C4-2B (cell line): ENCODE measurements around the gene SLC38A3.

Experiments
- ZFX ChIP-seq: fragments of 450-650 bp; IDR thresholded peaks from 2 replicates; pipeline ENCODE4 v1.6.1; 2017
- TF ChIP-seq, protein P1 (sequence below): fragments of 450-650 bp; conservative IDR thresholded peaks from 2 replicates; pipeline ENCODE4 v1.5.1; 2017; ENCODE audit warnings: mild to moderate bottlenecking

DNA sequence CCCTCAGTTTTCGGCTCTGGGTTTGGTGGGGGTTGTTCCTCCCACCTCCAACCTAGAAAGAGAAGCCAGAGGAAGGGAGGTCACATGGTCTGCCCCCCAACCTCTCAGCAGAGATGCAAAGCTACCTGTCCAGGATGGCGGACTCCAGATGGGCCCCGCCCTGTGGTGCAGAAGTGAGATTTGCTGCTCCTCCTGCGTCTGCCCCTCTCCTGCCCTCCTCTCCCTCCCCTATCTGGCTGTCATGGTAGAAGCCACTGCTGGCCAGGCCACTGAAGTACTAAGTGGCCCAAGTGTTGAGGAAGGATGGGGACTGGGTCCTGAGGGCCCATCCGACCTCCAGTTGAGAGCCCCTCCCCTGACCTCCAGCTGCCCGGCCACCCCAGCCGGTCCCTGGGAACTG, 61.8 kb downstream of the SLC38A3 start:
- TF ChIP-seq, protein P1, sequence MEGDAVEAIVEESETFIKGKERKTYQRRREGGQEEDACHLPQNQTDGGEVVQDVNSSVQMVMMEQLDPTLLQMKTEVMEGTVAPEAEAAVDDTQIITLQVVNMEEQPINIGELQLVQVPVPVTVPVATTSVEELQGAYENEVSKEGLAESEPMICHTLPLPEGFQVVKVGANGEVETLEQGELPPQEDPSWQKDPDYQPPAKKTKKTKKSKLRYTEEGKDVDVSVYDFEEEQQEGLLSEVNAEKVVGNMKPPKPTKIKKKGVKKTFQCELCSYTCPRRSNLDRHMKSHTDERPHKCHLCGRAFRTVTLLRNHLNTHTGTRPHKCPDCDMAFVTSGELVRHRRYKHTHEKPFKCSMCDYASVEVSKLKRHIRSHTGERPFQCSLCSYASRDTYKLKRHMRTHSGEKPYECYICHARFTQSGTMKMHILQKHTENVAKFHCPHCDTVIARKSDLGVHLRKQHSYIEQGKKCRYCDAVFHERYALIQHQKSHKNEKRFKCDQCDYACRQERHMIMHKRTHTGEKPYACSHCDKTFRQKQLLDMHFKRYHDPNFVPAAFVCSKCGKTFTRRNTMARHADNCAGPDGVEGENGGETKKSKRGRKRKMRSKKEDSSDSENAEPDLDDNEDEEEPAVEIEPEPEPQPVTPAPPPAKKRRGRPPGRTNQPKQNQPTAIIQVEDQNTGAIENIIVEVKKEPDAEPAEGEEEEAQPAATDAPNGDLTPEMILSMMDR, result no peak
- TF ChIP-seq ZFX, result no peak
